G401.6 (cell line): ENCODE measurements around the gene AUTS2.
"Not testable (repeated sequence)": the region's sequence is repeated elsewhere in the genome, so short reads cannot be mapped to it uniquely, and the experiment has no call there.

Experiments used
- FAIRE-seq: peaks from 2 replicates; lab custom pipeline; 2012; peaks lifted over from hg19 to GRCh38; lab: Jason Lieb, UNC

The AUTS2 gene

GRCh38 chr7:70354409-70355169 lies 756.3 kb downstream of the AUTS2 start:
- FAIRE-seq, result no peak

GRCh38 chr7:70355198-70356020 lies 757.1 kb downstream of the AUTS2 start:
- no peak for FAIRE-seq

DNA sequence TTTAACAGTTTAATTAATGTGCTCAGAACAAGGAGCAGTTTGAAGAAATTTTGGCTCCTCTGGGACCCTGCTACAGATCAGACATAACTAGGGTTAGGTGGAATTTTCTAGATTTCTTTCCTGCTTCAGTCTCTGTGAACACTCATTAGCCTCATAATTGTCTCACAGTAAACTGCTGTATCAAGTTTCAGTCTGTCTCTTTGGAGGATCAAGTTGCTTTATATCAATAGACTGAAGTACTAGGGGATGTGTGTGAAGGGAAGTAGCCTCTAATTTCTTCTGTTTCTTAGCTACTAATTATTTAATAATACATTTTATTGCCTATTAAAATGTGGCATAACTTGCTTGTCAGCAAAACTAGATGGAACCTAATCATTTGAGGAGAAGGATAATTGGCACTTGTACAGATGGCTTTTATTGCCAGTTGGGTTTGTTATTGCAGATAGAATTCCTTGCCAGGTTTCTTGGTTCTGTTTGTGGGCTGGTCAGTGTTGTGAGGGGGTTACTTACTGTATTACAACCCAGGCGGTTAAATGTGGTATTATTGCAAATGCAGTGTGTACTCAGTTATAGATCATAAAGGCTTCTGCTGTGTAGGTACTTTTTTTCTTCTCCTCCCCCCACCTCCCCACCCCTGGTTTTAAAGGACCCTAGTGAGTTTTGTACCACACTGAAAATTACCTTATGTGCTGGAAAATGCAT lies 758.0 kb downstream of the AUTS2 start:
- no peak for FAIRE-seq

DNA sequence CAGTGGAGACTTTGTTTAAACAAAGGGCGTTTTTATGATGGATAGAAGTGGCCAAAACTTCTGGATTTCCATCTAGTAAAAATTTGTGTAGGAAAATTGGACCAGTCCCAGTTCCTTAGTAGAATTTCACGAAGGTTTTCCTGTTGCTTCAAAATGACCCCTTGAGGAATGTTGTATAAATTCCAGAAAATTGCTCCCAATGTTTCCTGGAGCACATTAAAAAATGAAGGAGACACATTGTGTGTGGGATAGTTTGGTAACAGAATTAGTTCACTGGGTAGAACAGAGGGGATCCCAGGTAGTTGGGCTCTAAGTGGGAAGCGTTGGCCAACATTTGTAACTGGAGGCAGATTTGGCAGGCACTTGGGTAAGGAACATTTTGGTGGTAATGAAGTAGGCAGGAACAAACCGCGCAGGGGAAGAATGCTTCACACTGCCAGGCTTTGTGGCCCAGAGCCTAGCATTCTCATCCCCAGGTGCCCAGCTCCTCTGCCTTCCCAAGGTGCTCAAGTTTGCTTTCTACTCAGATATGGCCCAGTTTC lies 758.6 kb downstream of the AUTS2 start:
- FAIRE-seq, result no peak

GRCh38 chr7:70360557-70360956 lies 762.3 kb downstream of the AUTS2 start:
- no peak for FAIRE-seq

GRCh38 chr7:70361821-70362220 lies 763.5 kb downstream of the AUTS2 start:
- no peak for FAIRE-seq

GRCh38 chr7:70364393-70364792 lies 766.1 kb downstream of the AUTS2 start:
- not testable (repeated sequence) for FAIRE-seq

GRCh38 chr7:70371652-70372051 lies 773.4 kb downstream of the AUTS2 start:
- no peak for FAIRE-seq

GRCh38 chr7:70372768-70373515 lies 774.7 kb downstream of the AUTS2 start:
- no peak for FAIRE-seq

DNA sequence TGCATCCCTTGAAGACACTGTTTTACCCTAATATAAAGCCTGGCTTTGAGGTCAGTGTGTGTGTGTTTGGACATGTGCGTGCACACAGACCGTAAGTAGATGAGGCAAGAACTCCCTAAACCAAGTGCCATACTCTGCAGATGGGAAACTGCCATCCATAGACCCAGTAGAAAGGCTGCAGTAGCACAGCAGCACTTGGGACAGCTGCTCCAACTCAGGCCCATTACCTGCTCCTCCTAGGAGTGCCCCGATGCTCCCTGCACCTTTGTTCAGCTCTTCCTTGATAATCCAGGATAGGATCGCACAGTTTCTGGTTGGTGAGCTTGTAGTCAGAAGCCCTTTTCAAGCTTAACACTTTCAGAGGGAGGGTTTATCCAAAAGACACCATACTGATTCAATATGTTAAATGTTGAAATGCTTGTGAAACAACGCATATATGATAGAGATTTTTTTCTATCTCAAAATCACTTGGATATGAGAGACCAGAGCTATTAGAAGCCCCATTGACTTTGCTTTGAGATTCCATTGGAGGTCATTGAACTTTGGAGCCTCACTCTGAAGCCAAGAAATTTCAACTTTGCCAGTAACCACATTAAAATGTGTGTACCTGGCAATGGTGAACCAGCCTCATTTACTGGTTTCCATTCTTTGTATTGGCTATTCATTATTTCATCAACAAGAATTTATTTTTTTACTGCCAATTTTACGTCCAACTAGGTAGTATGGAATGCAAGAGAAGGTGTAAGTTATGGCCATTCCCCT lies 776.7 kb downstream of the AUTS2 start:
- no peak for FAIRE-seq

DNA sequence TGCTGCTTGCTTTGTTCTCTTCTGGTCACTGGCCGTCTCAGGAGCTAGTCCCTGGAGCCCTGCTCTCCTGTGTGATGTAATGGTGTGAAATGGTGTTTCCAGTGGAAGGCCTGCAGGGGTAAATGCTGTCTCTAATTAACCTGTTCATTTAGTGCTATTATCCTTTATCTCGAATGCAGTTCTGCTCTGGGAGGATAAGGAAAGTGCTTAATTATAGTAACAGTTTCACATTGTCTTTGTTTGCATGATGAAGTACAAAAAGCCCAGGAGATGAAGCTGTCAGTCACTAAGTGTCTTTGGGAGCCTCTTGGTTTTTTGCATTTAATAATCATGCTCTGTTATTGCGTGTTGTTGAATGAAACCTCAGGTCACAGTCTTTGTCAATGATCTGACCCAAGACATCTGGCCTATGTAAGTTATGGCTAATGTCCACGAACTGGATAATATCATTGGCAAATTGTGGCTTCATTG lies 778.3 kb downstream of the AUTS2 start:
- no peak for FAIRE-seq

- FAIRE-seq, result no peak
These were observed 779.7 kb downstream of the AUTS2 start for GRCh38 chr7:70377957-70378356.

GRCh38 chr7:70379210-70379609 lies 780.9 kb downstream of the AUTS2 start:
- no peak for FAIRE-seq

DNA sequence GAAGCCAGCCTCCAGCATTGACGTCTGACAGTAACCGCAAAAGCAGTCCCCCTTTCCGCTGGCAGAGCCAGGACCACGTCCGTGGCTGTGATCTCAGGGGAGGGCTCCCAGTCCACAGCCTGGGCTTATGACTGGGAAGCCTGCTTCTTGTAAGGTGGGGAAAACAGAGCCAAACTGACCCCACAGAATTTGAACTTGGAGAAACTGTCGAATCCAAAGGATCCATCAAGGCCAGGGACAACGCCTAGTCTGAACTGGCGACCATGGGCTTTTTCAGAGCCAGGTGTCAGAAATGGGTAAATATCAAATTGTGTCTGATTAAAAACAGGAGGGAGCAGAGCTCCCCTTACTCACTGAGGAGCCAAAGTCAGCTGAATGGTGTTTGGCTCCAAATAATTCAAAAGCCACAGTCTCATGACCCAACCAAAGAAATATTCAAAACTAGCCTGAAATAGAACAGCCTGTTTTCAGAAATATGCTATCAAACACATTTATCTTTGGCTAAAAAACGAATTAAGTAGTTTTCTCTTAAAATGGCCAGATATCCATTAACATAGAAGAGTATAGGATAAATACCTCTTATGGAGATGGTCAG lies 782.2 kb downstream of the AUTS2 start:
- FAIRE-seq, result no peak

- FAIRE-seq, result no peak
These were observed 784.9 kb downstream of the AUTS2 start for GRCh38 chr7:70383066-70383782.

DNA sequence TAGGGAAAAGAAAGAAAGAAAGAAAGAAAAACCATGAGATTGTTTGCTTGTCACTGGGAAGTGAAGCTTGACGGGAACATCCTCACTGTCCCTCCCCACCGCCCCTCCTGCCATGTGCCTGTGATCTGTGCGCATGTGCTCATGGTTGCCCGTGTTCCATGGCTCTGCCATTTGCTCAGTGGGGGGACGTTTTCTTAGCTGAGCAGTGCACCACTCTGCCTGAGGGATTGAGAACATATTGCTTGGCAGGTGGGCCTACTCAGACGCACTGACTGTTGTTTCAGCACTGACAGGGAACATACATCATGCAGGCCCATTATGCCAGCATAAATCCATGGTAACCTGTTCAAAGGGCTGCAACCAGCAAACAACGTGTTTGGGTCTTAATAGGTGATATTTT lies 785.7 kb downstream of the AUTS2 start:
- FAIRE-seq, result no peak

DNA sequence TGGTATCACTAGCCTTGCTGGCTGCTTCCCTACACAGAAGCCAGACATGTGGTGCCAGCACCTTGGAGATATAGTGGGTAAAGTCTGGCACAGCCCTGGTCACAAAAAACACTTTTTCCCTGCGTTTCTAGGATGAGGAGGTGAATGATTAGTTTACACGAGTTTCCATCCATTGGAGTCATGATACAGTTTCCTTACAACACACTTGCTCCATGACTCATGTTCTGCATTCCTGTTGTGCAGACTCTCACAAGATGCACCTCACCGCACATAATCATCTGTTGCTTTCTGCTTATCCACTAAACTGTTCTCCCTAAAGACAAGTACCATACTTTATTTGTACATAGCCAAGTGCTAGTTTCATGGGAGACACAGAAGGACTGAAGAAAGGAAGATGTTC lies 786.6 kb downstream of the AUTS2 start:
- FAIRE-seq, result no peak

GRCh38 chr7:70387217-70387616 lies 788.9 kb downstream of the AUTS2 start:
- FAIRE-seq, result no peak

DNA sequence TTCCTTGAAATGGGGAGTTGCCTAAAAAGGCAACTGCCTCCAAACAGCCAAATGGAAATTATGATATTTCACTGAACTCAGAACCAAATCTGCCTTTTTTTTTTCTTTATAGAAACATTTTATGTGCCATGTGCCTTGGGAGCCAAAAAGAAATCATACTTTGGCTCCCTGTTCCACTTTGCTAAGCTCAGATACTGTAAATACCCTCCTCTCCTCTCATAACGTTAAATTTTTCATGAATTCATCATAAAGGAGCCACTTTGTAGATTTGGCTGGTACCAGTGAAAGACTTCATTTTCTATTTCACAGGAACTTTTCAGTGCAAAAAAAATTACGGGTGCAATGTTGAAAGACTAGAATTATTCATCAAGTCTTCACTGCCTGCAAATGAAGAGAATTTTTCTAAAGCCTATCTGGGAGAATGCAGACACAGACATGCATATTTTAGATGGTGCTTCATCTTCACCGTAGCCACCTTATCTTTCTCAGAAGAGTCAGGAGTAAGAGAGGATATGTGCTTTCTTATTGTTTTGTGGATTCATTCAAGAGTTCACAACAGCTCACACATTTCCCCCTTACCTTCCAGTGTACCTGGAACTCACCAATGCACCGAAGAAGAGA lies 791.4 kb downstream of the AUTS2 start:
- FAIRE-seq, result no peak

DNA sequence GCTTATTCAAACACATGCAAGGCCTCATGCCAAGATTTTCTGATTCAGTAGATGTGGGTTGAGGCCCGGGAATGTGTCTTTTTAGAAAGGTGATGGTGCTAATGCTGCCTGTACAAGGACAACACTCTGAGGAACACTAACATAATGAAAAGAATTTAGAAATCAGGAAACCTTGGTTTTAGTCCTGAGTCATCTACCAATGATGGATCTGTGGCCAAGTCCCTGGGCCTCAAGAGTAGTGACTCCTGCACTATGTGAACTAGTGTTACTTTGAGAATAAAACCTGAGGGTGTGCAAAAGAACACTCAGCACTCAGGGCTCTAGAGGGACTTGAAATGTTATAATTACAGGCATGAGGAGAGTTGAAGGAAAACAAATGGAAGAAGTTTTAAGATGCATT lies 792.0 kb downstream of the AUTS2 start:
- FAIRE-seq, result no peak
